WERI-Rb-1 (cell line): ENCODE results near the gene MAP1LC3B2.

ENCODE experiments used
- DNase-seq: peaks from one replicate; pipeline ENCODE4 v3.0.0-alpha.2; 2020
- H3K27ac ChIP-seq: fragments of 250-450 bp; sonication (Bioruptor Pico); 2 replicates; pipeline ENCODE4 v1.5.1; 2020; ENCODE audit warnings: mild to moderate bottlenecking, moderate library complexity
- H3K27me3 ChIP-seq: fragments of 250-450 bp; sonication (Bioruptor Pico); 2 replicates; pipeline ENCODE4 v1.5.1; 2021; ENCODE audit warnings: mild to moderate bottlenecking, low read depth, moderate library complexity; ENCODE audit not compliant: insufficient read depth, severe bottlenecking
- H3K36me3 ChIP-seq: fragments of 250-450 bp; sonication (Bioruptor Pico); 2 replicates; pipeline ENCODE4 v1.5.1; 2020; ENCODE audit warnings: mild to moderate bottlenecking, moderate library complexity
- H3K4me3 ChIP-seq: 2 replicates; pipeline ENCODE4 v1.5.1; 2011; ENCODE audit warnings: low read depth, mild to moderate bottlenecking, control low read depth, low read length
- H3K9me3 ChIP-seq: fragments of 250-450 bp; sonication (Bioruptor Pico); 2 replicates; pipeline ENCODE4 v1.5.1; 2021; ENCODE audit warnings: mild to moderate bottlenecking, moderate library complexity; ENCODE audit not compliant: severe bottlenecking
- CTCF ChIP-seq: IDR thresholded peaks from 2 replicates; pipeline ENCODE4 v1.5.1; 2011; ENCODE audit warnings: low read depth, mild to moderate bottlenecking, control low read depth, inconsistent platforms, low read length

MAP1LC3B2 gene

GRCh38 chr12:116556964-116557698, 2.0 kb upstream of the MAP1LC3B2 start:
- no peaks in the 10 kb centered on the region for H3K27me3 ChIP-seq

GRCh38 chr12:116558280-116559161, 660 bp upstream of the MAP1LC3B2 start:
- no peak for TF ChIP-seq CTCF
- no peak overlapping the region for H3K4me3 ChIP-seq
- DNase-seq = no peak
- no peak overlapping the region for H3K27ac ChIP-seq
- H3K27me3 ChIP-seq = no peaks in the 10 kb centered on the region
- no peaks in the 10 kb centered on the region for H3K36me3 ChIP-seq
- H3K9me3 ChIP-seq = peaks cover 5% of the 10 kb centered on the region

More at GRCh38 chr12:116556964-116557698, 2.0 kb upstream of the MAP1LC3B2 start:
- Histone ChIP-seq H3K36me3 (no peaks in the 10 kb centered on the region), H3K4me3 (no peak overlapping the region), H3K9me3 (no peaks in the 10 kb centered on the region), H3K27ac (no peak overlapping the region)
- no peak for TF ChIP-seq CTCF
- no peak for DNase-seq

GRCh38 chr12:116561181-116561821, 2.1 kb downstream of the MAP1LC3B2 start:
- Histone ChIP-seq H3K36me3 (no peaks in the 10 kb centered on the region), H3K27me3 (no peaks in the 10 kb centered on the region), H3K9me3 (peaks cover 9% of the 10 kb centered on the region), H3K27ac (no peak overlapping the region), H3K4me3 (no peak overlapping the region)
- no peak for TF ChIP-seq CTCF
- DNase-seq = no peak

- H3K9me3 ChIP-seq = peaks cover 9% of the 10 kb centered on the region
- DNase-seq = no peak
- no peak overlapping the region for H3K27ac ChIP-seq
- H3K27me3 ChIP-seq = no peaks in the 10 kb centered on the region
- TF ChIP-seq CTCF = no peak
- H3K36me3 ChIP-seq = no peaks in the 10 kb centered on the region
- no peak overlapping the region for H3K4me3 ChIP-seq
These were observed 2.9 kb downstream of the MAP1LC3B2 start for GRCh38 chr12:116562090-116562489.

- H3K4me3 ChIP-seq = no peak overlapping the region
- H3K36me3 ChIP-seq = no peaks in the 10 kb centered on the region
- no peak for DNase-seq
- H3K27me3 ChIP-seq = no peaks in the 10 kb centered on the region
- TF ChIP-seq CTCF = no peak
- no peak overlapping the region for H3K27ac ChIP-seq
- peaks cover 9% of the 10 kb centered on the region for H3K9me3 ChIP-seq
These were observed 4.1 kb downstream of the MAP1LC3B2 start for GRCh38 chr12:116563262-116563661.
